Neural cell (in vitro differentiated cells): ENCODE results near the gene GPR87. TPM values are rescaled to one million over a fixed set of nuclear protein-coding genes. Genes with fewer than 3 reads are reported as not detected.

Experiments used
- H2AFZ ChIP-seq: fragments of 200-600, 300-800 bp; sonication (generic), shearing (Covaris generic); 2 replicates; pipeline ENCODE4 v1.6.0; 2014; ENCODE audit warnings: low read depth, mild to moderate bottlenecking, antibody characterized with exemption, low read length, moderate library complexity
- H3F3A ChIP-seq: fragments of 200-600 bp; shearing (Covaris generic); 2 replicates; pipeline ENCODE4 v1.6.1; 2016; ENCODE audit warnings: mild to moderate bottlenecking, moderate library complexity, mixed read lengths, antibody characterized with exemption, low read length; ENCODE audit not compliant: insufficient read depth, poor library complexity, severe bottlenecking
- H3K27ac ChIP-seq: fragments of 200-600, 300-800 bp; sonication (generic), shearing (Covaris generic); 2 replicates; pipeline ENCODE4 v1.5.1; 2014; ENCODE audit warnings: mild to moderate bottlenecking, low read length, moderate library complexity
- H3K27me3 ChIP-seq: fragments of 300-800, 200-600 bp; sonication (generic), shearing (Covaris generic); 2 replicates; pipeline ENCODE4 v1.6.0; 2014; ENCODE audit warnings: mild to moderate bottlenecking, low read depth, low read length, moderate library complexity; ENCODE audit not compliant: insufficient read depth
- H3K36me3 ChIP-seq: fragments of 300-800, 200-600 bp; sonication (generic), shearing (Covaris generic); 2 replicates; pipeline ENCODE4 v1.5.1; 2014; ENCODE audit warnings: mild to moderate bottlenecking, antibody characterized with exemption, low read length, moderate library complexity; ENCODE audit not compliant: insufficient read depth
- H3K4me2 ChIP-seq: fragments of 300-800, 200-600 bp; sonication (generic), shearing (Covaris generic); 2 replicates; pipeline ENCODE4 v1.6.0; 2014; ENCODE audit warnings: mild to moderate bottlenecking, low read length
- H3K4me3 ChIP-seq: fragments of 300-800, 200-600 bp; sonication (generic), shearing (Covaris generic); 2 replicates; pipeline ENCODE4 v1.5.1; 2014; ENCODE audit warnings: mild to moderate bottlenecking, low read length, moderate library complexity
- H3K79me2 ChIP-seq: fragments of 200-600 bp; shearing (Covaris generic); replicated peaks from 2 replicates; pipeline ENCODE4 v1.6.0; 2014; ENCODE audit warnings: mild to moderate bottlenecking, low read length, moderate library complexity; ENCODE audit not compliant: insufficient read depth
- H3K9ac ChIP-seq: fragments of 300-800, 200-600 bp; sonication (generic), shearing (Covaris generic); 2 replicates; pipeline ENCODE4 v1.6.1; 2016; ENCODE audit warnings: mild to moderate bottlenecking, low read length, mixed read lengths
- H3K9me2 ChIP-seq: fragments of 200-600 bp; shearing (Covaris generic); 2 replicates; pipeline ENCODE4 v1.6.1; 2016; ENCODE audit warnings: mild to moderate bottlenecking, low read length, mixed read lengths; ENCODE audit not compliant: insufficient read depth
- H3K9me3 ChIP-seq: fragments of 200-600, 300-800 bp; sonication (generic), shearing (Covaris generic); 2 replicates; pipeline ENCODE4 v1.6.1; 2016; ENCODE audit warnings: mild to moderate bottlenecking, mixed run types, low read length, moderate library complexity, mixed read lengths
- H4K20me1 ChIP-seq: fragments of 200-600 bp; shearing (Covaris generic); 2 replicates; pipeline ENCODE4 v1.6.1; 2016; ENCODE audit warnings: mild to moderate bottlenecking, mixed run types; ENCODE audit not compliant: insufficient read depth
- CTCF ChIP-seq: fragments of 450-650 bp; IDR thresholded peaks from 2 replicates; pipeline ENCODE4 v1.5.1; 2014; ENCODE audit warnings: antibody characterized with exemption, mild to moderate bottlenecking, moderate library complexity; ENCODE audit not compliant: poor library complexity, severe bottlenecking
- EP300 ChIP-seq: fragments of 450-650 bp; conservative IDR thresholded peaks from 2 replicates; pipeline ENCODE4 v1.6.1; 2014; ENCODE audit warnings: antibody characterized with exemption, mild to moderate bottlenecking, moderate library complexity; ENCODE audit not compliant: poor library complexity, severe bottlenecking
- EZH2 ChIP-seq: fragments of 200-600, 300-800 bp; shearing (Covaris generic), sonication (generic); IDR thresholded peaks from 2 replicates; pipeline ENCODE4 v1.6.1; 2014; ENCODE audit warnings: antibody characterized with exemption, low read length, borderline replicate concordance, mild to moderate bottlenecking; ENCODE audit not compliant: insufficient read depth, poor library complexity, severe bottlenecking
- MXI1 ChIP-seq: fragments of 450-650 bp; conservative IDR thresholded peaks from 2 replicates; pipeline ENCODE4 v1.6.1; 2014; ENCODE audit warnings: antibody characterized with exemption, mild to moderate bottlenecking; ENCODE audit not compliant: poor library complexity, severe bottlenecking
- POLR2AphosphoS5 ChIP-seq: IDR thresholded peaks from 2 replicates; pipeline ENCODE4 v1.6.1; 2012
- RAD21 ChIP-seq: fragments of 450-650 bp; conservative IDR thresholded peaks from 2 replicates; pipeline ENCODE4 v1.6.1; 2014; ENCODE audit warnings: antibody characterized with exemption, mild to moderate bottlenecking, moderate library complexity
- REST ChIP-seq: IDR thresholded peaks from 2 replicates; pipeline ENCODE4 v1.6.1; 2012; ENCODE audit warnings: borderline replicate concordance
- SMC3 ChIP-seq: fragments of 450-650 bp; conservative IDR thresholded peaks from 2 replicates; pipeline ENCODE4 v1.6.1; 2014; ENCODE audit warnings: antibody characterized with exemption, mild to moderate bottlenecking, moderate library complexity; ENCODE audit not compliant: poor library complexity
- TAF1 ChIP-seq: IDR thresholded peaks from 2 replicates; pipeline ENCODE4 v1.6.1; 2012; ENCODE audit warnings: low read depth
- polyA plus RNA-seq: library from polyadenylated mRNA; depleted of rRNA; stranded (reverse); fragments of >200 nt; gene quantifications from 2 replicates; pipeline ENCODE4 v1.2.3, GENCODE V29; 2014

GPR87 gene
- polyA plus RNA-seq, 1 donor from 2014 or later: not detected

DNA sequence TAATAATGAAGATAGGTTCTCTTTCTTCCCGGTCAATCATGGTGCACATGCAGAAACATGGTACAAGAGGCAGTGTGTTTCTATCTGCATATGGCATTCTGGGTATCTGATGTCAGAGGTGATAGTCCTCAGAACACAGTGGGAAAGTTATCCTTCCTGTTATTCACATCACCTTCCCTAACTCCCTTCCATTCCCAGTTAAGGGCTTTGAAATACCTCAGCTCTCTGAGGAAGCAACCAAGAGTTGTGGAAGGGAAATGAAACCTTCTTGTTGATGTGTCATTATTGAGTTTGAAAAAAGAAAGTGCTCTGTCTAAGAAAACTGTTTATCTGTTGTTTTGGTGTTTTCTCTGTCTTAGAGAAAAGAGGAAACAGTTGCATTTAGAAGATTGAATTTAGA lies 34.6 kb upstream of the GPR87 start:
- no peaks in the 10 kb centered on the region for H3K27me3 ChIP-seq
- no peak overlapping the region for H3K4me2 ChIP-seq
- H3F3A ChIP-seq: no peaks in the 10 kb centered on the region
- H2AFZ ChIP-seq: no peak overlapping the region
- H3K4me3 ChIP-seq: no peak overlapping the region
- H3K36me3 ChIP-seq: peaks cover 5% of the 10 kb centered on the region
- no peak overlapping the region for H3K27ac ChIP-seq
- H3K9ac ChIP-seq: no peak overlapping the region
- H3K79me2 ChIP-seq: no peaks in the 10 kb centered on the region
- no peaks in the 10 kb centered on the region for H3K9me3 ChIP-seq
- H3K9me2 ChIP-seq: no peaks in the 10 kb centered on the region
- TF ChIP-seq POLR2AphosphoS5 (no peak), CTCF (no peak)
- no peaks in the 10 kb centered on the region for H4K20me1 ChIP-seq

DNA sequence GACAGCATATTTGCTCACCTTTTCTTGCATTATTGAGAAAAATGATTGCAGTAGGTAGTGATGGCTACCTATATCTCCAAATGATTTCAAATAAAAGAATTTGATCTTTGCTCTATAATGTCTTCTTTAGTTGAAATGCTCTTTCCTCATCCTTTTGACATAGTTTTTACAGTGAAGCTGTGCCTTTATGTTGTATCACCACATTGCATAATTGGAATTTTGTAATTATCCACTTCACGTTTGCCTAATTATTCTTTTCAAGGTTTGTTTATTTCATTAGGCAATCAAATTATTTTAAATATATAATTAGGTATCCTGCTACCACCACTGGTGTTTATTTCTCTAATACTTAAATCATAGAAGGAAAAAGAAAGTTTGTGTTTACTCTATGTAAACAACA lies 34.0 kb upstream of the GPR87 start:
- no peak overlapping the region for H3K9ac ChIP-seq
- TF ChIP-seq TAF1 (no peak), CTCF (no peak), MXI1 (no peak), EZH2 (no peak), POLR2AphosphoS5 (no peak), SMC3 (no peak), REST (no peak), EP300 (no peak), RAD21 (no peak)
- no peak overlapping the region for H3K4me2 ChIP-seq

More for the DNA sequence above, 34.0 kb upstream of the GPR87 start:
- Histone ChIP-seq H3K27me3 (no peaks in the 10 kb centered on the region), H3F3A (no peaks in the 10 kb centered on the region), H4K20me1 (no peaks in the 10 kb centered on the region), H3K27ac (no peak overlapping the region), H3K9me3 (no peaks in the 10 kb centered on the region), H3K36me3 (peaks cover 5% of the 10 kb centered on the region), H3K9me2 (no peaks in the 10 kb centered on the region), H3K4me3 (no peak overlapping the region), H3K79me2 (no peaks in the 10 kb centered on the region), H2AFZ (no peak overlapping the region)
